ENCODE measurements around the gene TRMT10A.

DNA sequence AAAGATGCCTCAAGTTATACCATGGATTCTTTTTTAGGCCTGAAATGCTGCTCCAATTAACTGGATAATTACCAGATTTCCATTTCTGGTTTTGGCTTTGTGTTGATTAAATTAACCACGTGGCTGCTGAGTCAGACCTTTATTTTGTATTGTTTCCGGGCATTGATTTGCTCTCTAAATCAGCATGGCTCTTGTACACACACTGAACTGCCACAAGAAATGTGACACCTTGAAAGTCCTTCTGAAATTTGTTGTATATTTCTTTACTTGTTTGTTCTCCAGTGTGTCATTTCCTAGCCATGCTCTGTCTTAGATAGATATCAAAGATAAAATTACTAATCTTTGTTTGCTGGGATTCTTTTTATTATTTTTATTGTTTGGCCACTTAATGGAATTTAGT lies 22.5 kb upstream of the TRMT10A start:
- TF ChIP-seq EZH2phosphoT487 (IDR thresholded peaks at IDR 0.05; ENCODE audit: insufficient read depth, low read depth) (no peak), EZH2 (IDR thresholded peaks at IDR 0.05; ENCODE audit: insufficient read depth, poor library complexity, severe bottlenecking) (no peak)

All from GM23248 (cell line).